PFSK-1 (cell line): ENCODE results near the gene OSBP.

Experiments used
- POLR2AphosphoS5 ChIP-seq: IDR thresholded peaks from 2 replicates; pipeline ENCODE4 v1.6.1; 2012; ENCODE audit warnings: low read depth, mild to moderate bottlenecking, control low read depth, low read length, moderate library complexity
- TAF1 ChIP-seq: IDR thresholded peaks from 2 replicates; pipeline ENCODE4 v1.6.1; 2012; ENCODE audit warnings: low read length, control low read depth, borderline replicate concordance; ENCODE audit not compliant: insufficient read depth
- TF ChIP-seq, protein P1 (sequence below), 2 experiments: IDR thresholded peaks; 2 replicates each; pipeline versions ENCODE4 v1.6.1 to v1.8.0; 2011 to 2012; ENCODE audit warnings: low read depth in 2 of 2, low read length in 2 of 2, control low read depth in 1 of 2, inconsistent platforms in 1 of 2, mild to moderate bottlenecking in 1 of 2, moderate library complexity in 1 of 2; ENCODE audit not compliant: insufficient read depth in 1 of 2

DNA sequence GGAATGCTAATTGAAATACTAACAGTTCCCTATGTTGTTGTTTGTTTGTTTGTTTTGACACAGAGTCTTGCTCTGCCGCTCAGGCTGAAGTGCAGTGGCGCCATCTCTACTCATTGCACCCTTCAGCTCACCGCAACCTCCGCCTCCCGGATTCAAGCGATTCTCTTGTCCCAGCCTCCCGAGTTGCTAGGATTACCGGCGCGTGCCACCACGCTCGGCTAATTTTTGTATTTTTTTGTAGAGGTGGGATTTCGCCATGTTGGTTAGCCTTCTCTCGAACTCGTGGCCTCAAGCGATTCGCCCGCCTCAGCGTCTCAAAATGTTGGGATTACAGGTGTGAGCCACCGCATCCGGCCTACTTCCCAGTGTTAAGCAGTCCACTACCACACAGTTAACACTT, 62.3 kb downstream of the OSBP start:
- TF ChIP-seq, protein P1, sequence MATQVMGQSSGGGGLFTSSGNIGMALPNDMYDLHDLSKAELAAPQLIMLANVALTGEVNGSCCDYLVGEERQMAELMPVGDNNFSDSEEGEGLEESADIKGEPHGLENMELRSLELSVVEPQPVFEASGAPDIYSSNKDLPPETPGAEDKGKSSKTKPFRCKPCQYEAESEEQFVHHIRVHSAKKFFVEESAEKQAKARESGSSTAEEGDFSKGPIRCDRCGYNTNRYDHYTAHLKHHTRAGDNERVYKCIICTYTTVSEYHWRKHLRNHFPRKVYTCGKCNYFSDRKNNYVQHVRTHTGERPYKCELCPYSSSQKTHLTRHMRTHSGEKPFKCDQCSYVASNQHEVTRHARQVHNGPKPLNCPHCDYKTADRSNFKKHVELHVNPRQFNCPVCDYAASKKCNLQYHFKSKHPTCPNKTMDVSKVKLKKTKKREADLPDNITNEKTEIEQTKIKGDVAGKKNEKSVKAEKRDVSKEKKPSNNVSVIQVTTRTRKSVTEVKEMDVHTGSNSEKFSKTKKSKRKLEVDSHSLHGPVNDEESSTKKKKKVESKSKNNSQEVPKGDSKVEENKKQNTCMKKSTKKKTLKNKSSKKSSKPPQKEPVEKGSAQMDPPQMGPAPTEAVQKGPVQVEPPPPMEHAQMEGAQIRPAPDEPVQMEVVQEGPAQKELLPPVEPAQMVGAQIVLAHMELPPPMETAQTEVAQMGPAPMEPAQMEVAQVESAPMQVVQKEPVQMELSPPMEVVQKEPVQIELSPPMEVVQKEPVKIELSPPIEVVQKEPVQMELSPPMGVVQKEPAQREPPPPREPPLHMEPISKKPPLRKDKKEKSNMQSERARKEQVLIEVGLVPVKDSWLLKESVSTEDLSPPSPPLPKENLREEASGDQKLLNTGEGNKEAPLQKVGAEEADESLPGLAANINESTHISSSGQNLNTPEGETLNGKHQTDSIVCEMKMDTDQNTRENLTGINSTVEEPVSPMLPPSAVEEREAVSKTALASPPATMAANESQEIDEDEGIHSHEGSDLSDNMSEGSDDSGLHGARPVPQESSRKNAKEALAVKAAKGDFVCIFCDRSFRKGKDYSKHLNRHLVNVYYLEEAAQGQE (IDR thresholded peaks at IDR 0.05; ENCODE audit: insufficient read depth in 1 of 2, low read depth in 2 of 2, low read length in 2 of 2) = no peak
- no peak for TF ChIP-seq TAF1
- no peak for TF ChIP-seq POLR2AphosphoS5
